Fibroblast of lung (primary cell): Measurements from ENCODE around the gene SLC24A4.

ENCODE experiments used
- EZH2 ChIP-seq: IDR thresholded peaks from 2 replicates; pipeline ENCODE4 v1.5.1; 2012; ENCODE audit warnings: low read length, control low read depth, mild to moderate bottlenecking; ENCODE audit errors: missing control alignments
- TF ChIP-seq, protein P1 (sequence below), 2 donors: IDR thresholded peaks in 1 of 2; conservative IDR thresholded peaks in 1 of 2; 1 replicate in 1 of 2; 2 replicates in 1 of 2; pipeline ENCODE4 v1.5.1; 2011 to 2012; ENCODE audit warnings: low read length in 2 of 2, control low read depth in 1 of 2, inconsistent platforms in 1 of 2, low read depth in 1 of 2, mild to moderate bottlenecking in 1 of 2

DNA sequence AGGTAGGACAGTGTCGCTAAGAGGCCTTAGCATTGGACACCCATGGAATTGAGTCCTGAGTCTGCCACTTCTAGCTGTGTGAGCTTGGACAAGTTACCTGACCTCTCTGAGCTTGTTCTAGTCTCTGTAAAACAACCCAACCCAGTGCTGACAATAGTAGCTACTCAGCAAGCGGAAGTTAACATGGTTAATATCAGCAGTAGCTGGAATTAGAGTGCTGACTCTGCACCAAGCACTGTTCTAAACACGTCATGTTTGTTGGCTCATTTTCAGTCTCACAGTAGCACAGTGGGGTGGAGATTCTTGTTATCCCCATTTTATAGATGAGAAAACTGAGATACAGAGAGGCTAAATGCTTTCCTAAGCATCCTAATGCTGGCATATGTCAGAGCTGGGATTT, 143.1 kb downstream of the SLC24A4 start:
- TF ChIP-seq, protein P1, sequence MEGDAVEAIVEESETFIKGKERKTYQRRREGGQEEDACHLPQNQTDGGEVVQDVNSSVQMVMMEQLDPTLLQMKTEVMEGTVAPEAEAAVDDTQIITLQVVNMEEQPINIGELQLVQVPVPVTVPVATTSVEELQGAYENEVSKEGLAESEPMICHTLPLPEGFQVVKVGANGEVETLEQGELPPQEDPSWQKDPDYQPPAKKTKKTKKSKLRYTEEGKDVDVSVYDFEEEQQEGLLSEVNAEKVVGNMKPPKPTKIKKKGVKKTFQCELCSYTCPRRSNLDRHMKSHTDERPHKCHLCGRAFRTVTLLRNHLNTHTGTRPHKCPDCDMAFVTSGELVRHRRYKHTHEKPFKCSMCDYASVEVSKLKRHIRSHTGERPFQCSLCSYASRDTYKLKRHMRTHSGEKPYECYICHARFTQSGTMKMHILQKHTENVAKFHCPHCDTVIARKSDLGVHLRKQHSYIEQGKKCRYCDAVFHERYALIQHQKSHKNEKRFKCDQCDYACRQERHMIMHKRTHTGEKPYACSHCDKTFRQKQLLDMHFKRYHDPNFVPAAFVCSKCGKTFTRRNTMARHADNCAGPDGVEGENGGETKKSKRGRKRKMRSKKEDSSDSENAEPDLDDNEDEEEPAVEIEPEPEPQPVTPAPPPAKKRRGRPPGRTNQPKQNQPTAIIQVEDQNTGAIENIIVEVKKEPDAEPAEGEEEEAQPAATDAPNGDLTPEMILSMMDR (conservative IDR thresholded peaks at IDR 0.05 in 1 of 2, IDR thresholded peaks at IDR 0.05 in 1 of 2; ENCODE audit: low read depth in 1 of 2, low read length in 2 of 2), result no peak
- TF ChIP-seq EZH2, result no peak
